ENCODE results near the gene TDP1. TPM values are rescaled to one million over a fixed set of nuclear protein-coding genes. Genes with fewer than 3 reads are reported as not detected.

Gene TDP1
- total and polyA plus RNA-seq, 4 donors = 3.3 to 10.6 (median 4.2) TPM

DNA sequence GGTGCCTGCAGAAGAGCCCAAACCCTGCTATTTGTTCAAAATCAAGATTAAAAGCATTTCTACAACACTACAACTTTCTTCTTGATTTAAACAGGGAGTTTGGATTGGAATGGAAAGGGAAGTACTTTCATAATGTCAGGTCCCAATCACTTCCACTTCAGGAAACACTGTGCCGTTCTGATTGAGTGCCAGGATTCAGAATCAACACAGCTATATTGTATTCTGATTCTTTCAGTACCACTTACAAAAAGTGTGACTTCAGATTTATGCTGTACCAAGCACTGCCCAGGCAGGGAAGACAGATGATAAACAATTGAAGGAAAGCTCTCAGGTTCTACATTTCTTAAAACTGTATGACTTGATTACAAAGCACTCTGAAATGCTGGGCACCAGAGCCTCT lies 3.2 kb downstream of the TDP1 start:
- Histone ChIP-seq H3K27me3 (ENCODE audit: control insufficient read depth in 4 of 4, insufficient read depth in 4 of 4, low read length in 3 of 4) (no peaks in the 10 kb centered on the region), H3K4me1 (ENCODE audit: control insufficient read depth in 4 of 4, insufficient read depth in 4 of 4, low read length in 3 of 4) (peaks cover 0 to 27% (median 16%) of the 10 kb centered on the region in 4 donors), H3K36me3 (ENCODE audit: control insufficient read depth in 4 of 4, insufficient read depth in 3 of 4, low read depth in 1 of 4, low read length in 3 of 4) (peaks cover 0 to 5% (median 2%) of the 10 kb centered on the region in 4 donors), H3K27ac (ENCODE audit: low read depth in 1 of 2, low read length in 2 of 2) (no peak overlapping the region), H3K4me3 (ENCODE audit: low read depth in 1 of 3, low read length in 3 of 3) (no peak overlapping the region), H3K9me3 (ENCODE audit: control insufficient read depth in 4 of 4, low read length in 3 of 4) (no peaks in the 10 kb centered on the region), H3K9ac (ENCODE audit: low read depth in 1 of 2, low read length in 2 of 2) (no peak overlapping the region)
- TF ChIP-seq, protein P1, sequence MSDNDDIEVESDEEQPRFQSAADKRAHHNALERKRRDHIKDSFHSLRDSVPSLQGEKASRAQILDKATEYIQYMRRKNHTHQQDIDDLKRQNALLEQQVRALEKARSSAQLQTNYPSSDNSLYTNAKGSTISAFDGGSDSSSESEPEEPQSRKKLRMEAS (IDR thresholded peaks at IDR 0.05) = no peak
- TF ChIP-seq, protein P2, sequence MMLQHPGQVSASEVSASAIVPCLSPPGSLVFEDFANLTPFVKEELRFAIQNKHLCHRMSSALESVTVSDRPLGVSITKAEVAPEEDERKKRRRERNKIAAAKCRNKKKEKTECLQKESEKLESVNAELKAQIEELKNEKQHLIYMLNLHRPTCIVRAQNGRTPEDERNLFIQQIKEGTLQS (IDR thresholded peaks at IDR 0.05) = no peak
- TF ChIP-seq EGR1 (IDR thresholded peaks at IDR 0.05; ENCODE audit: low read depth in 2 of 2) = no peak
- no peak for TF ChIP-seq FOXA1 (IDR thresholded peaks at IDR 0.05)
- TF ChIP-seq, protein P3, sequence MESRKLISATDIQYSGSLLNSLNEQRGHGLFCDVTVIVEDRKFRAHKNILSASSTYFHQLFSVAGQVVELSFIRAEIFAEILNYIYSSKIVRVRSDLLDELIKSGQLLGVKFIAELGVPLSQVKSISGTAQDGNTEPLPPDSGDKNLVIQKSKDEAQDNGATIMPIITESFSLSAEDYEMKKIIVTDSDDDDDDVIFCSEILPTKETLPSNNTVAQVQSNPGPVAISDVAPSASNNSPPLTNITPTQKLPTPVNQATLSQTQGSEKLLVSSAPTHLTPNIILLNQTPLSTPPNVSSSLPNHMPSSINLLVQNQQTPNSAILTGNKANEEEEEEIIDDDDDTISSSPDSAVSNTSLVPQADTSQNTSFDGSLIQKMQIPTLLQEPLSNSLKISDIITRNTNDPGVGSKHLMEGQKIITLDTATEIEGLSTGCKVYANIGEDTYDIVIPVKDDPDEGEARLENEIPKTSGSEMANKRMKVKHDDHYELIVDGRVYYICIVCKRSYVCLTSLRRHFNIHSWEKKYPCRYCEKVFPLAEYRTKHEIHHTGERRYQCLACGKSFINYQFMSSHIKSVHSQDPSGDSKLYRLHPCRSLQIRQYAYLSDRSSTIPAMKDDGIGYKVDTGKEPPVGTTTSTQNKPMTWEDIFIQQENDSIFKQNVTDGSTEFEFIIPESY (IDR thresholded peaks at IDR 0.05) = no peak
- no peak for TF ChIP-seq GABPA (IDR thresholded peaks at IDR 0.05 in 1 of 2, conservative IDR thresholded peaks at IDR 0.05 in 1 of 2)
- TF ChIP-seq, protein P4, sequence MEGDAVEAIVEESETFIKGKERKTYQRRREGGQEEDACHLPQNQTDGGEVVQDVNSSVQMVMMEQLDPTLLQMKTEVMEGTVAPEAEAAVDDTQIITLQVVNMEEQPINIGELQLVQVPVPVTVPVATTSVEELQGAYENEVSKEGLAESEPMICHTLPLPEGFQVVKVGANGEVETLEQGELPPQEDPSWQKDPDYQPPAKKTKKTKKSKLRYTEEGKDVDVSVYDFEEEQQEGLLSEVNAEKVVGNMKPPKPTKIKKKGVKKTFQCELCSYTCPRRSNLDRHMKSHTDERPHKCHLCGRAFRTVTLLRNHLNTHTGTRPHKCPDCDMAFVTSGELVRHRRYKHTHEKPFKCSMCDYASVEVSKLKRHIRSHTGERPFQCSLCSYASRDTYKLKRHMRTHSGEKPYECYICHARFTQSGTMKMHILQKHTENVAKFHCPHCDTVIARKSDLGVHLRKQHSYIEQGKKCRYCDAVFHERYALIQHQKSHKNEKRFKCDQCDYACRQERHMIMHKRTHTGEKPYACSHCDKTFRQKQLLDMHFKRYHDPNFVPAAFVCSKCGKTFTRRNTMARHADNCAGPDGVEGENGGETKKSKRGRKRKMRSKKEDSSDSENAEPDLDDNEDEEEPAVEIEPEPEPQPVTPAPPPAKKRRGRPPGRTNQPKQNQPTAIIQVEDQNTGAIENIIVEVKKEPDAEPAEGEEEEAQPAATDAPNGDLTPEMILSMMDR (IDR thresholded peaks at IDR 0.05; ENCODE audit: low read depth, low read length, missing input control) = no peak
- no peak for TF ChIP-seq RAD21 (IDR thresholded peaks at IDR 0.05)
- TF ChIP-seq, protein P5, sequence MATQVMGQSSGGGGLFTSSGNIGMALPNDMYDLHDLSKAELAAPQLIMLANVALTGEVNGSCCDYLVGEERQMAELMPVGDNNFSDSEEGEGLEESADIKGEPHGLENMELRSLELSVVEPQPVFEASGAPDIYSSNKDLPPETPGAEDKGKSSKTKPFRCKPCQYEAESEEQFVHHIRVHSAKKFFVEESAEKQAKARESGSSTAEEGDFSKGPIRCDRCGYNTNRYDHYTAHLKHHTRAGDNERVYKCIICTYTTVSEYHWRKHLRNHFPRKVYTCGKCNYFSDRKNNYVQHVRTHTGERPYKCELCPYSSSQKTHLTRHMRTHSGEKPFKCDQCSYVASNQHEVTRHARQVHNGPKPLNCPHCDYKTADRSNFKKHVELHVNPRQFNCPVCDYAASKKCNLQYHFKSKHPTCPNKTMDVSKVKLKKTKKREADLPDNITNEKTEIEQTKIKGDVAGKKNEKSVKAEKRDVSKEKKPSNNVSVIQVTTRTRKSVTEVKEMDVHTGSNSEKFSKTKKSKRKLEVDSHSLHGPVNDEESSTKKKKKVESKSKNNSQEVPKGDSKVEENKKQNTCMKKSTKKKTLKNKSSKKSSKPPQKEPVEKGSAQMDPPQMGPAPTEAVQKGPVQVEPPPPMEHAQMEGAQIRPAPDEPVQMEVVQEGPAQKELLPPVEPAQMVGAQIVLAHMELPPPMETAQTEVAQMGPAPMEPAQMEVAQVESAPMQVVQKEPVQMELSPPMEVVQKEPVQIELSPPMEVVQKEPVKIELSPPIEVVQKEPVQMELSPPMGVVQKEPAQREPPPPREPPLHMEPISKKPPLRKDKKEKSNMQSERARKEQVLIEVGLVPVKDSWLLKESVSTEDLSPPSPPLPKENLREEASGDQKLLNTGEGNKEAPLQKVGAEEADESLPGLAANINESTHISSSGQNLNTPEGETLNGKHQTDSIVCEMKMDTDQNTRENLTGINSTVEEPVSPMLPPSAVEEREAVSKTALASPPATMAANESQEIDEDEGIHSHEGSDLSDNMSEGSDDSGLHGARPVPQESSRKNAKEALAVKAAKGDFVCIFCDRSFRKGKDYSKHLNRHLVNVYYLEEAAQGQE (IDR thresholded peaks at IDR 0.05) = no peak
- no peak for TF ChIP-seq TAF1 (conservative IDR thresholded peaks at IDR 0.05)
- no peak for TF ChIP-seq FOXA2 (IDR thresholded peaks at IDR 0.05)
- TF ChIP-seq HNF4A (conservative IDR thresholded peaks at IDR 0.05) = no peak
- TF ChIP-seq HNF4G (IDR thresholded peaks at IDR 0.05) = no peak
- no peak for TF ChIP-seq SP1 (IDR thresholded peaks at IDR 0.05)
- TF ChIP-seq JUND (IDR thresholded peaks at IDR 0.05) = no peak
- TF ChIP-seq RXRA (IDR thresholded peaks at IDR 0.05) = no peak
- no peak for TF ChIP-seq YY1 (IDR thresholded peaks at IDR 0.05)
- no peak for TF ChIP-seq NR2F2 (IDR thresholded peaks at IDR 0.05)
- DNase-seq (ENCODE audit: low spot score) = no peak
- WGBS = 80% methylated on average over 1 of the region's 1 CpG
